ENCODE data around the gene TM4SF4. TPM values are rescaled to one million over a fixed set of nuclear protein-coding genes. Genes with fewer than 3 reads are reported as not detected.

Gene TM4SF4
- total RNA-seq, 2 donors from 2014 or later = 53.2 to 149 TPM

- TF ChIP-seq CTCF (IDR thresholded peaks at IDR 0.05) = no peak
- TF ChIP-seq POLR2A (IDR thresholded peaks at IDR 0.05) = no peak
- intact Hi-C loops (cut with DNase I) = no loop called here
- Histone ChIP-seq H3K4me3 (no peak overlapping the region), H3K27me3 (no peaks in the 10 kb centered on the region), H3K9me3 (no peaks in the 10 kb centered on the region), H3K4me1 (peaks cover 45% of the 10 kb centered on the region), H3K36me3 (replicated peaks in 1 of 2; ENCODE audit: insufficient read depth in 1 of 2, low read depth in 2 of 2) (no peaks in the 10 kb centered on the region), H3K27ac (peak overlapping the region; percentile 60 to 86 (median 70))
- 90% methylated on average over 4 of the region's 4 CpGs for WGBS, 2 donors
- DNase-seq (no peak), ATAC-seq (no peak)
Measured at GRCh38 chr3:149548669-149549065, 74.2 kb downstream of the TM4SF4 start.

- ATAC-seq (no peak), DNase-seq (no peak)
- Histone ChIP-seq H3K36me3 (replicated peaks in 1 of 2; ENCODE audit: insufficient read depth in 1 of 2, low read depth in 2 of 2) (no peaks in the 10 kb centered on the region), H3K4me1 (peaks cover 64% of the 10 kb centered on the region), H3K9me3 (no peaks in the 10 kb centered on the region), H3K27ac (peak overlapping the region in 2 of 4 donors; percentile 36 to 86), H3K27me3 (no peaks in the 10 kb centered on the region), H3K4me3 (no peak overlapping the region)
- intact Hi-C loops (cut with DNase I) = no loop called here
- no peak for TF ChIP-seq POLR2A (IDR thresholded peaks at IDR 0.05)
- no peak for TF ChIP-seq CTCF (IDR thresholded peaks at IDR 0.05)
Measured at GRCh38 chr3:149551500-149551899, 77.0 kb downstream of the TM4SF4 start.

- ATAC-seq (no peak), DNase-seq (no peak)
- Histone ChIP-seq H3K27ac (peak overlapping the region; percentile 16 to 86 (median 72)), H3K27me3 (no peaks in the 10 kb centered on the region), H3K9me3 (no peaks in the 10 kb centered on the region), H3K4me3 (no peak overlapping the region), H3K36me3 (replicated peaks in 1 of 2; ENCODE audit: insufficient read depth in 1 of 2, low read depth in 2 of 2) (no peaks in the 10 kb centered on the region), H3K4me1 (peaks cover 54% of the 10 kb centered on the region)
- no peak for TF ChIP-seq CTCF (IDR thresholded peaks at IDR 0.05)
- no peak for TF ChIP-seq POLR2A (IDR thresholded peaks at IDR 0.05)
- intact Hi-C loops (cut with DNase I) = no loop called here
- WGBS, 2 donors = 69 to 90% methylated on average over 2 of the region's 2 CpGs
Measured at GRCh38 chr3:149552700-149553099, 78.2 kb downstream of the TM4SF4 start.

Small RNAs within 50 kb of the gene (small RNA-seq; reads per million reads assigned to genes)
- not detected for gene AC108751.2
- gene RNU6-1098P = not detected

Other genes starting within 250 kb of the TM4SF4 start
- gene TM4SF18, start 141.1 kb upstream of the TM4SF4 start, total RNA-seq = 10 to 100 TPM in 1 of 2 donors, 1 to 10 TPM in 1; 7.9 to 13.2 TPM
- 100 to 1,000 TPM; 104 to 168 TPM for gene TM4SF1, start 97.0 kb upstream of the TM4SF4 start, total RNA-seq
- 10 to 100 TPM; 46.2 to 64.3 TPM for gene WWTR1, start 183.3 kb downstream of the TM4SF4 start, total RNA-seq

Measured in body of pancreas (tissue), 4 donors.